Breast epithelium (tissue), 4 donors: ENCODE results near the gene NCS1. TPM values are rescaled to one million over a fixed set of nuclear protein-coding genes. Genes with fewer than 3 reads are reported as not detected.

ENCODE experiments used
- DNase-seq, 2 donors: peaks; one replicate each; pipeline ENCODE4 v3.0.0-alpha.2; 2019; ENCODE audit warnings: low spot score in 2 of 2
- H3K27ac ChIP-seq, 2 donors: fragments of 200-600 bp; sonication (generic) in 1 of 2; one replicate each; pipeline ENCODE4 v1.5.1; 2016 to 2019; ENCODE audit warnings: mild to moderate bottlenecking in 1 of 2
- H3K27me3 ChIP-seq, 2 donors: fragments of 200-600 bp; sonication (generic) in 1 of 2; one replicate each; pipeline versions ENCODE4 v1.5.1 to v1.6.0; 2017 to 2019; ENCODE audit warnings: control low read depth in 1 of 2, mild to moderate bottlenecking in 1 of 2
- H3K36me3 ChIP-seq: fragments of 200-600 bp; one replicate; pipeline ENCODE4 v1.5.1; 2019
- H3K4me1 ChIP-seq, 2 donors: fragments of 200-600 bp; sonication (generic); one replicate each; pipeline ENCODE4 v1.5.1; 2016 to 2019; ENCODE audit warnings: control low read depth in 1 of 2
- H3K4me3 ChIP-seq, 3 donors: fragments of 200-600 bp; sonication (generic); 1 replicate in 2 of 3; 2 replicates in 1 of 3; pipeline ENCODE4 v1.5.1; 2016 to 2019; ENCODE audit warnings: mild to moderate bottlenecking in 3 of 3, moderate library complexity in 2 of 3
- H3K9me3 ChIP-seq, 2 donors: fragments of 200-600 bp; sonication (generic) in 1 of 2; one replicate each; pipeline ENCODE4 v1.5.1; 2016 to 2019; ENCODE audit warnings: control low read depth in 1 of 2
- POLR2A ChIP-seq: fragments of 450-650 bp; IDR thresholded peaks from one replicate; pipeline ENCODE4 v1.6.1; 2016; ENCODE audit warnings: antibody characterized with exemption, mild to moderate bottlenecking, moderate library complexity
- POLR2AphosphoS5 ChIP-seq, 3 donors: sonication (generic); formaldehyde crosslinking; IDR thresholded peaks; one replicate each; pipeline ENCODE4 v1.6.1; 2017; ENCODE audit warnings: antibody characterized with exemption in 3 of 3
- intact Hi-C: fragments of 100-400 bp; cut with DNase I; formaldehyde crosslinking; loops from one replicate; pipeline ENCODE4 v1.15.1; 2023; ENCODE audit warnings: low total_unique reads
- total RNA-seq, 3 donors: library from RNA; depleted of rRNA; stranded (reverse); fragments of >200 nt; gene quantifications; one replicate each; pipeline ENCODE4 v1.1.0, GENCODE V29; 2016
- TF ChIP-seq, protein P1 (sequence below), 3 donors: fragments of 450-650 bp; IDR thresholded peaks; one replicate each; pipeline ENCODE4 v1.5.1; 2016 to 2017; ENCODE audit warnings: antibody characterized with exemption in 3 of 3, mild to moderate bottlenecking in 3 of 3, moderate library complexity in 3 of 3

Gene NCS1
- total RNA-seq, 3 donors from 2014 or later = 3.2 to 3.9 (median 3.4) TPM

- Histone ChIP-seq H3K27ac (no peak within 1 kb of the TSS), H3K4me1 (peaks cover 0 to 9% of the 10 kb centered on the region in 2 donors), H3K4me3 (peak within 1 kb of the TSS; percentile 18 to 59 (median 56)), H3K36me3 (no peaks in the 10 kb centered on the region), H3K9me3 (no peaks in the 10 kb centered on the region), H3K27me3 (peaks cover 0 to 37% of the 10 kb centered on the region in 2 donors)
- DNase-seq = peak in 1 of 2 donors; percentile 40
- TF ChIP-seq POLR2A = no peak
- TF ChIP-seq POLR2AphosphoS5 (IDR thresholded peaks at IDR 0.05) = no peak
- TF ChIP-seq, protein P1, sequence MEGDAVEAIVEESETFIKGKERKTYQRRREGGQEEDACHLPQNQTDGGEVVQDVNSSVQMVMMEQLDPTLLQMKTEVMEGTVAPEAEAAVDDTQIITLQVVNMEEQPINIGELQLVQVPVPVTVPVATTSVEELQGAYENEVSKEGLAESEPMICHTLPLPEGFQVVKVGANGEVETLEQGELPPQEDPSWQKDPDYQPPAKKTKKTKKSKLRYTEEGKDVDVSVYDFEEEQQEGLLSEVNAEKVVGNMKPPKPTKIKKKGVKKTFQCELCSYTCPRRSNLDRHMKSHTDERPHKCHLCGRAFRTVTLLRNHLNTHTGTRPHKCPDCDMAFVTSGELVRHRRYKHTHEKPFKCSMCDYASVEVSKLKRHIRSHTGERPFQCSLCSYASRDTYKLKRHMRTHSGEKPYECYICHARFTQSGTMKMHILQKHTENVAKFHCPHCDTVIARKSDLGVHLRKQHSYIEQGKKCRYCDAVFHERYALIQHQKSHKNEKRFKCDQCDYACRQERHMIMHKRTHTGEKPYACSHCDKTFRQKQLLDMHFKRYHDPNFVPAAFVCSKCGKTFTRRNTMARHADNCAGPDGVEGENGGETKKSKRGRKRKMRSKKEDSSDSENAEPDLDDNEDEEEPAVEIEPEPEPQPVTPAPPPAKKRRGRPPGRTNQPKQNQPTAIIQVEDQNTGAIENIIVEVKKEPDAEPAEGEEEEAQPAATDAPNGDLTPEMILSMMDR (IDR thresholded peaks at IDR 0.05) = no peak
- intact Hi-C loops = no loop called here
These were observed 93.4 kb downstream of the NCS1 start, which contains the start of gene HMCN2 for GRCh38 chr9:130265431-130266235. Gene HMCN2 (plus strand): TSS chr9:130265760. CDS start chr9:130265879, 119 bp downstream.

- Histone ChIP-seq H3K9me3 (no peaks in the 10 kb centered on the region), H3K4me3 (peak overlapping the region; percentile 18 to 59 (median 56)), H3K4me1 (peaks cover 0 to 9% of the 10 kb centered on the region in 2 donors), H3K27me3 (peaks cover 0 to 37% of the 10 kb centered on the region in 2 donors), H3K27ac (no peak overlapping the region), H3K36me3 (no peaks in the 10 kb centered on the region)
- TF ChIP-seq, protein P1 (IDR thresholded peaks at IDR 0.05) = no peak
- no peak for TF ChIP-seq POLR2AphosphoS5 (IDR thresholded peaks at IDR 0.05)
- TF ChIP-seq POLR2A = no peak
- intact Hi-C loops = no loop called here
- peak in 1 of 2 donors; percentile 36 for DNase-seq
These were observed 94.3 kb downstream of the NCS1 start for GRCh38 chr9:130266236-130267098.

DNA sequence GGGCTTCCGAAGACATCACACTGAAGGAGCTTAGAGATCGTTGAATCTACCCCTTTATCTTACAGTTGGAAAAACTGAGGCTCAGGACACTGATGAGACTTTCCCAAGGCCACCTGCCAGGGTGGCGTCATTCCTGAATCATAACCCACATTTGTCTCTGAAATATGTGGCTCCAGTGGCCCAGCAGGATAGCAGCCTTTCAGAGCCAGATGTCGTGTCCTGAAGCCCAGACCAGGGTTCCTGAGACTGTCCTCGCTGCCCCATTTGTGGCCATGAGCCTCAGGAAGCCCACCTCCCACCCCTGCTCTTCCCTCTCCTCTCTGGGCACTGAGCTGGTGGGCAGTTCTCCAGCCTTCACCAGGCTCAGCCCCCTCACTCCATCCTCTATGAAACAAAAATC, 95.7 kb downstream of the NCS1 start:
- Histone ChIP-seq H3K4me1 (peaks cover 0 to 9% of the 10 kb centered on the region in 2 donors), H3K36me3 (no peaks in the 10 kb centered on the region), H3K27me3 (peaks cover 0 to 37% of the 10 kb centered on the region in 2 donors), H3K4me3 (peak overlapping the region in 1 of 3 donors; percentile 7), H3K27ac (peak overlapping the region in 1 of 2 donors; percentile 7), H3K9me3 (no peaks in the 10 kb centered on the region)
- no peak for DNase-seq
- TF ChIP-seq, protein P1 (IDR thresholded peaks at IDR 0.05) = no peak
- TF ChIP-seq POLR2A = no peak
- no peak for TF ChIP-seq POLR2AphosphoS5 (IDR thresholded peaks at IDR 0.05)
- intact Hi-C loops = no loop called here

GRCh38 chr9:130268521-130269211, 96.5 kb downstream of the NCS1 start:
- DNase-seq = no peak
- peaks cover 0 to 37% of the 10 kb centered on the region in 2 donors for H3K27me3 ChIP-seq
- intact Hi-C loops = no loop called here
- peak overlapping the region in 1 of 2 donors; percentile 7 for H3K27ac ChIP-seq
- no peaks in the 10 kb centered on the region for H3K9me3 ChIP-seq
- TF ChIP-seq, protein P1 (IDR thresholded peaks at IDR 0.05) = no peak
- TF ChIP-seq POLR2A (no peak), POLR2AphosphoS5 (IDR thresholded peaks at IDR 0.05) (no peak)
- no peaks in the 10 kb centered on the region for H3K36me3 ChIP-seq
- peak overlapping the region in 1 of 3 donors; percentile 7 for H3K4me3 ChIP-seq
- peaks cover 0 to 9% of the 10 kb centered on the region in 2 donors for H3K4me1 ChIP-seq
